CD4-positive, alpha-beta T cell treated with Interferon gamma for 1 hour (primary cell): ENCODE measurements around the gene GOLGA1.

Source experiments
- DNase-seq: peaks from one replicate; pipeline ENCODE4 v3.0.0-alpha.2; 2020

The GOLGA1 gene

GRCh38 chr9:124831642-124832364, 109.1 kb downstream of the GOLGA1 start:
- no peak for DNase-seq

GRCh38 chr9:124830593-124830992, 110.3 kb downstream of the GOLGA1 start:
- DNase-seq = no peak

DNA sequence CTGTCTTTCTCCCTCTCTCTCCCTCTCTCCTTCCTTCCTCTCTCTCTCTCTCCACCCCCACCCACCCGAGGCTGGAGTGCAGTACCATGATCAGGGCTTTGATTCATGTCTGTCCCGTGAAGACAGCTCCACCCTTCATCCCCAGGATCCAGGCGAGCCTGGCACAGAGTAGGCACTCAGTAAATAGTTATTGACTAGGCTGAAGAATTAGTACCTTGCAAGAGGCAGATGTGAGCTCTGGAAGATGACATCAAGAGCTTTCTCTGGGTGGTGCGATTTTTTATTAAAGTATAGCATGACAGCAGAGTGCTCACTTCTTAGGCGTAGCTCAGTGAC, 111.6 kb downstream of the GOLGA1 start:
- no peak for DNase-seq

- DNase-seq = no peak
These were observed 112.2 kb downstream of the GOLGA1 start for GRCh38 chr9:124828489-124829333.
